GM18511 (cell line): ENCODE results near the gene SMAD1.
"Not testable (repeated sequence)": the region's sequence is repeated elsewhere in the genome, so short reads cannot be mapped to it uniquely, and the experiment has no call there.

ENCODE experiments used
- ATAC-seq: cut with Tn5 transposase; IDR thresholded peaks from one replicate; pipeline ENCODE4 v1.9.1; 2021; ENCODE audit warnings: mild to moderate bottlenecking, moderate library complexity; ENCODE audit not compliant: unreplicated experiment

Gene SMAD1

GRCh38 chr4:145525291-145525740, 43.7 kb downstream of the SMAD1 start:
- no peak for ATAC-seq

GRCh38 chr4:145527773-145528172, 46.1 kb downstream of the SMAD1 start:
- no peak for ATAC-seq

- no peak for ATAC-seq
Measured at GRCh38 chr4:145528601-145529000, 46.9 kb downstream of the SMAD1 start.

GRCh38 chr4:145530189-145530588, 48.5 kb downstream of the SMAD1 start:
- no peak for ATAC-seq

- no peak for ATAC-seq
Measured at GRCh38 chr4:145530662-145531061, 49.0 kb downstream of the SMAD1 start.

GRCh38 chr4:145531223-145531622, 49.6 kb downstream of the SMAD1 start:
- ATAC-seq: no peak

- ATAC-seq: no peak
Measured at GRCh38 chr4:145531859-145532258, 50.2 kb downstream of the SMAD1 start.

GRCh38 chr4:145533001-145533400, 51.3 kb downstream of the SMAD1 start:
- no peak for ATAC-seq

GRCh38 chr4:145533415-145533814, 51.8 kb downstream of the SMAD1 start:
- ATAC-seq: not testable (repeated sequence)

- no peak for ATAC-seq
Measured at GRCh38 chr4:145533961-145534360, 52.3 kb downstream of the SMAD1 start.

GRCh38 chr4:145535202-145535601, 53.5 kb downstream of the SMAD1 start:
- ATAC-seq: no peak

- no peak for ATAC-seq
Measured at GRCh38 chr4:145536044-145536443, 54.4 kb downstream of the SMAD1 start.

GRCh38 chr4:145538596-145538995, 56.9 kb downstream of the SMAD1 start:
- ATAC-seq: no peak

- ATAC-seq: no peak
Measured at GRCh38 chr4:145539671-145540070, 58.0 kb downstream of the SMAD1 start.

- no peak for ATAC-seq
Measured at GRCh38 chr4:145540235-145540634, 58.6 kb downstream of the SMAD1 start.

GRCh38 chr4:145541346-145541745, 59.7 kb downstream of the SMAD1 start:
- ATAC-seq: no peak

- no peak for ATAC-seq
Measured at GRCh38 chr4:145545031-145545430, 63.4 kb downstream of the SMAD1 start.

GRCh38 chr4:145545538-145546174, 64.0 kb downstream of the SMAD1 start:
- peak; percentile 58 for ATAC-seq

GRCh38 chr4:145546175-145546915, 64.7 kb downstream of the SMAD1 start:
- peak; percentile 9 for ATAC-seq

- ATAC-seq: no peak
Measured at GRCh38 chr4:145551660-145552059, 70.0 kb downstream of the SMAD1 start.

- ATAC-seq: peak; percentile 89
Measured at GRCh38 chr4:145552181-145552822, 70.6 kb downstream of the SMAD1 start.

- no peak for ATAC-seq
Measured at GRCh38 chr4:145553375-145553774, 71.7 kb downstream of the SMAD1 start.
